ENCODE measurements around the gene CD226. TPM values are rescaled to one million over a fixed set of nuclear protein-coding genes. Genes with fewer than 3 reads are reported as not detected.

The CD226 gene
- total RNA-seq, 2 donors from 2014 or later, result 1.0 to 1.1 TPM

GRCh38 chr18:69843015-69843414 is 104.7 kb downstream of the CD226 start:
- Histone ChIP-seq H3K27me3 (no peaks in the 10 kb centered on the region), H3K4me1 (no peaks in the 10 kb centered on the region), H3K27ac (no peak overlapping the region), H3K36me3 (no peaks in the 10 kb centered on the region), H3K4me3 (no peak overlapping the region), H3K9ac (ENCODE audit: low read depth in 2 of 2, low read length in 2 of 2) (no peak overlapping the region), H3K9me3 (no peaks in the 10 kb centered on the region)
- TF ChIP-seq, protein P1, sequence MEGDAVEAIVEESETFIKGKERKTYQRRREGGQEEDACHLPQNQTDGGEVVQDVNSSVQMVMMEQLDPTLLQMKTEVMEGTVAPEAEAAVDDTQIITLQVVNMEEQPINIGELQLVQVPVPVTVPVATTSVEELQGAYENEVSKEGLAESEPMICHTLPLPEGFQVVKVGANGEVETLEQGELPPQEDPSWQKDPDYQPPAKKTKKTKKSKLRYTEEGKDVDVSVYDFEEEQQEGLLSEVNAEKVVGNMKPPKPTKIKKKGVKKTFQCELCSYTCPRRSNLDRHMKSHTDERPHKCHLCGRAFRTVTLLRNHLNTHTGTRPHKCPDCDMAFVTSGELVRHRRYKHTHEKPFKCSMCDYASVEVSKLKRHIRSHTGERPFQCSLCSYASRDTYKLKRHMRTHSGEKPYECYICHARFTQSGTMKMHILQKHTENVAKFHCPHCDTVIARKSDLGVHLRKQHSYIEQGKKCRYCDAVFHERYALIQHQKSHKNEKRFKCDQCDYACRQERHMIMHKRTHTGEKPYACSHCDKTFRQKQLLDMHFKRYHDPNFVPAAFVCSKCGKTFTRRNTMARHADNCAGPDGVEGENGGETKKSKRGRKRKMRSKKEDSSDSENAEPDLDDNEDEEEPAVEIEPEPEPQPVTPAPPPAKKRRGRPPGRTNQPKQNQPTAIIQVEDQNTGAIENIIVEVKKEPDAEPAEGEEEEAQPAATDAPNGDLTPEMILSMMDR (IDR thresholded peaks at IDR 0.05), result no peak
- intact Hi-C loops (cut with DNase I), result no loop called here
- DNase-seq, result no peak

GRCh38 chr18:69841117-69841516 is 106.6 kb downstream of the CD226 start:
- no peak overlapping the region for H3K4me3 ChIP-seq
- TF ChIP-seq, protein P1 (IDR thresholded peaks at IDR 0.05), result no peak
- no peaks in the 10 kb centered on the region for H3K4me1 ChIP-seq
- intact Hi-C loops (cut with DNase I), result no loop called here
- no peaks in the 10 kb centered on the region for H3K9me3 ChIP-seq
- no peak for DNase-seq
- H3K27ac ChIP-seq, result no peak overlapping the region
- H3K36me3 ChIP-seq, result no peaks in the 10 kb centered on the region
- H3K9ac ChIP-seq (ENCODE audit: low read depth in 2 of 2, low read length in 2 of 2), result no peak overlapping the region
- no peaks in the 10 kb centered on the region for H3K27me3 ChIP-seq

- H3K27me3 ChIP-seq, result no peaks in the 10 kb centered on the region
- no peak for DNase-seq
- no peak overlapping the region for H3K27ac ChIP-seq
- no peaks in the 10 kb centered on the region for H3K9me3 ChIP-seq
- H3K4me1 ChIP-seq, result no peaks in the 10 kb centered on the region
- no peak overlapping the region for H3K4me3 ChIP-seq
- TF ChIP-seq, protein P1 (IDR thresholded peaks at IDR 0.05), result no peak
- intact Hi-C loops (cut with DNase I), result no loop called here
- H3K36me3 ChIP-seq, result no peaks in the 10 kb centered on the region
- no peak overlapping the region for H3K9ac ChIP-seq (ENCODE audit: low read depth in 2 of 2, low read length in 2 of 2)
These were observed 107.2 kb downstream of the CD226 start for GRCh38 chr18:69840445-69840844.

DNA sequence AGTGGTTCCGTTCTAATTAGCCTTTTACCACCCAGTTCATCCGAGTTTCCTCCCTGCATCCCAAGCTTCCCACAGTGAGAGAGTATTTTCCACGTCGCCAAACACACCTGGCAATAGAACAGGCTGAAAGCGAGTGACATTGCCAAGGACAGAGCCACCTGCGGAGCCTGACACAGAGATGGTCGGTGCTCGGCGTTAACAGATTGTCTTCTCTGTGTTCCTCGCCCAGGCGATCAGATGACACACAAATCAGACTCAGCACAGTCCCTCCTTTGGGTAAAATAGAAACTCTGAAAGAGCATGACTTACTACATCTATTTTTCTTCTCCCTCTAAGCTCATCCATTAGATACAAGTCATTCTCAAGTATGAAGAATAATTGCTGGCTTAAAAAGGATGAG is 107.7 kb downstream of the CD226 start:
- Histone ChIP-seq H3K27ac (no peak overlapping the region), H3K27me3 (no peaks in the 10 kb centered on the region), H3K9ac (ENCODE audit: low read depth in 2 of 2, low read length in 2 of 2) (no peak overlapping the region), H3K4me1 (no peaks in the 10 kb centered on the region), H3K4me3 (no peak overlapping the region), H3K9me3 (no peaks in the 10 kb centered on the region), H3K36me3 (no peaks in the 10 kb centered on the region)
- no peak for DNase-seq
- TF ChIP-seq, protein P1 (IDR thresholded peaks at IDR 0.05), result no peak
- intact Hi-C loops (cut with DNase I), result no loop called here

DNA sequence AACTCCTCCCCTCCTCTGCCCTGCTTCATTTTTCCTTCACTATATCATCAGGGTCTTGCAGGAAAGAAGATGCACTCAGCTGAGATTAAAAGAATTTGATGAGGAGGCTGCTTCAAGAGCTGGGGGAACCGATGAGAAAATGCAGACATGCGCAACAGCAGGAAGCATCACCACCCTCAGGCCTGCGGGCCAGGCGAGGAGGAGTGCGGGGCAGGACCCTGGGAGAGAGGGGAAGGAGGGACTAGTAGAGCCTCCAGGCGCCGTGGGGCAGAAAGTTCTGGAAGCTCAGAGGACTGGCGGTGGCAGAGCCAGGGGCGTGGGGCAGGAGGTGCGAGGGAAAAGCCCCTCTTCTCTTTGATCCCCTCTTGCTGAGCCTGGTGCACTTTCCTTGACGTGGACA is 108.2 kb downstream of the CD226 start:
- no peak overlapping the region for H3K9ac ChIP-seq (ENCODE audit: low read depth in 2 of 2, low read length in 2 of 2)
- H3K9me3 ChIP-seq, result no peaks in the 10 kb centered on the region
- no peak overlapping the region for H3K4me3 ChIP-seq
- H3K4me1 ChIP-seq, result no peaks in the 10 kb centered on the region
- intact Hi-C loops (cut with DNase I), result no loop called here
- DNase-seq, result no peak
- TF ChIP-seq, protein P1 (IDR thresholded peaks at IDR 0.05), result no peak
- no peak overlapping the region for H3K27ac ChIP-seq
- H3K27me3 ChIP-seq, result no peaks in the 10 kb centered on the region
- H3K36me3 ChIP-seq, result no peaks in the 10 kb centered on the region
